GM23338 (cell line): Measurements from ENCODE around the gene GPRIN1. TPM values are rescaled to one million over a fixed set of nuclear protein-coding genes. Genes with fewer than 3 reads are reported as not detected.
A peak's percentile ranks its signal among the peaks of the same experiment; 100 is the strongest.

Experiments used
- ATAC-seq: fragments of 200-7000 bp; cut with Tn5 transposase; 3 replicates; pipeline ENCODE4 v1.9.1; 2020
- DNase-seq: peaks from one replicate; pipeline ENCODE4 v3.0.0-alpha.2; 2015; ENCODE audit warnings: low spot score
- H2AFZ ChIP-seq: fragments of 200-600 bp; sonication (generic); 2 replicates; pipeline ENCODE4 v1.8.0; 2016; ENCODE audit warnings: antibody characterized with exemption, mild to moderate bottlenecking, moderate library complexity
- H3F3A ChIP-seq: fragments of 200-600 bp; sonication (generic); replicated peaks from 2 replicates; pipeline ENCODE4 v1.8.0; 2017; ENCODE audit warnings: antibody characterized with exemption, mixed run types, low read depth
- H3K27ac ChIP-seq: fragments of 200-600 bp; sonication (generic); 2 replicates; pipeline ENCODE4 v1.6.1; 2016; ENCODE audit warnings: low read depth
- H3K27me3 ChIP-seq: fragments of 200-600 bp; sonication (generic); 2 replicates; pipeline ENCODE4 v1.8.0; 2016; ENCODE audit warnings: mild to moderate bottlenecking, mixed run types, moderate library complexity; ENCODE audit not compliant: insufficient read depth
- H3K36me3 ChIP-seq: fragments of 200-600 bp; sonication (generic); 2 replicates; pipeline ENCODE4 v1.8.0; 2016; ENCODE audit warnings: mild to moderate bottlenecking; ENCODE audit not compliant: insufficient read depth
- H3K4me1 ChIP-seq: fragments of 200-600 bp; sonication (generic); 2 replicates; pipeline ENCODE4 v1.8.0; 2016; ENCODE audit warnings: mild to moderate bottlenecking, moderate library complexity; ENCODE audit not compliant: insufficient read depth
- H3K4me2 ChIP-seq: fragments of 200-600 bp; sonication (generic); 2 replicates; pipeline ENCODE4 v1.7.1; 2017; ENCODE audit warnings: mixed run types
- H3K4me3 ChIP-seq: fragments of 200-600 bp; sonication (generic); 2 replicates; pipeline ENCODE4 v1.6.1; 2016; ENCODE audit warnings: mixed run types
- H3K79me2 ChIP-seq: fragments of 200-600 bp; sonication (generic); replicated peaks from 2 replicates; pipeline ENCODE4 v1.8.0; 2017; ENCODE audit warnings: mild to moderate bottlenecking; ENCODE audit not compliant: insufficient read depth
- H3K9me2 ChIP-seq: fragments of 200-600 bp; sonication (generic); 2 replicates; pipeline ENCODE4 v1.8.0; 2017; ENCODE audit not compliant: insufficient read depth
- H4K20me1 ChIP-seq: fragments of 200-600 bp; sonication (generic); replicated peaks from 2 replicates; pipeline ENCODE4 v1.8.0; 2017; ENCODE audit warnings: mild to moderate bottlenecking; ENCODE audit not compliant: insufficient read depth
- H3K27ac Mint-ChIP-seq: 2 replicates; pipeline ENCODE4 v1.8.0; 2020; ENCODE audit warnings: inconsistent platforms, mild to moderate bottlenecking, moderate library complexity, mixed read lengths
- H3K27me3 Mint-ChIP-seq: 3 replicates; pipeline ENCODE4 v1.8.0; 2022; ENCODE audit warnings: low read depth, mild to moderate bottlenecking, moderate library complexity, mixed read lengths, inconsistent platforms; ENCODE audit not compliant: insufficient read depth, poor library complexity
- H3K36me3 Mint-ChIP-seq: 3 replicates; pipeline ENCODE4 v1.8.0; 2021; ENCODE audit warnings: low read depth, mild to moderate bottlenecking, inconsistent platforms, moderate library complexity, mixed read lengths
- H3K4me1 Mint-ChIP-seq: 3 replicates; pipeline ENCODE4 v1.8.0; 2020; ENCODE audit warnings: mild to moderate bottlenecking, inconsistent platforms, mixed read lengths
- H3K4me3 Mint-ChIP-seq: 3 replicates; pipeline ENCODE4 v1.8.0; 2021; ENCODE audit warnings: moderate library complexity, mild to moderate bottlenecking, inconsistent platforms, mixed read lengths
- H3K9me3 Mint-ChIP-seq: 3 replicates; pipeline ENCODE4 v1.8.0; 2020; ENCODE audit warnings: moderate library complexity, mild to moderate bottlenecking, inconsistent platforms, mixed read lengths
- CREB1 ChIP-seq: fragments of 250-450 bp; sonication (Bioruptor Pico); IDR thresholded peaks from 2 replicates; pipeline ENCODE4 v1.5.0; 2020; ENCODE audit warnings: low read depth, mild to moderate bottlenecking, moderate library complexity
- JUNB ChIP-seq: IDR thresholded peaks from one replicate; pipeline ENCODE4 v1.6.1; 2016; ENCODE audit warnings: antibody characterized with exemption; ENCODE audit not compliant: unreplicated experiment
- NANOG ChIP-seq: IDR thresholded peaks from 2 replicates; pipeline ENCODE4 v1.6.1; 2016; ENCODE audit warnings: antibody characterized with exemption, borderline replicate concordance
- POLR2AphosphoS5 ChIP-seq: IDR thresholded peaks from 2 replicates; pipeline ENCODE4 v1.6.1; 2016; ENCODE audit warnings: antibody characterized with exemption, low read depth
- STAT1 ChIP-seq: IDR thresholded peaks from one replicate; pipeline ENCODE4 v1.6.1; 2016; ENCODE audit warnings: antibody characterized with exemption; ENCODE audit not compliant: unreplicated experiment
- ZNF114 ChIP-seq: fragments of 250-450 bp; sonication (Bioruptor Pico); IDR thresholded peaks from 2 replicates; pipeline ENCODE4 v1.5.0; 2020; ENCODE audit warnings: mild to moderate bottlenecking, moderate library complexity
- ZNF331 ChIP-seq: fragments of 250-450 bp; sonication (Bioruptor Pico); IDR thresholded peaks from 2 replicates; pipeline ENCODE4 v1.5.0; 2020; ENCODE audit warnings: low read depth, mild to moderate bottlenecking, moderate library complexity
- polyA plus RNA-seq: library from polyadenylated mRNA; unstranded; fragments of >200 nt; fragmentation: Nextera tagmentation; extraction: Ambion mirVana; gene quantifications from 2 replicates; pipeline ENCODE4 v1.2.1, GENCODE V29; 2016
- total RNA-seq: library from RNA; depleted of rRNA; stranded (reverse); fragments of >200 nt; shearing (Covaris generic); gene quantifications from 2 replicates; pipeline ENCODE4 v1.2.3, GENCODE V29; 2014
- TF ChIP-seq, protein P1 (sequence below), 2 experiments: fragments of 200-600 bp in 1 of 2; sonication (generic) in 1 of 2; conservative IDR thresholded peaks; 2 replicates each; pipeline versions ENCODE4 v1.5.1 to v1.6.1; 2016 to 2017; ENCODE audit warnings: antibody characterized with exemption in 2 of 2, low read depth in 2 of 2, mild to moderate bottlenecking in 2 of 2, moderate library complexity in 1 of 2
- TF ChIP-seq, protein P2 (sequence below): fragments of 250-450 bp; sonication (Bioruptor Pico); IDR thresholded peaks from 2 replicates; pipeline ENCODE4 v1.5.0; 2020; ENCODE audit warnings: mild to moderate bottlenecking, moderate library complexity
- TF ChIP-seq, protein P3 (sequence below): IDR thresholded peaks from 2 replicates; pipeline ENCODE4 v1.6.1; 2016; ENCODE audit warnings: antibody characterized with exemption

GPRIN1 gene
- total and polyA plus RNA-seq, 2 experiments from 2014 or later: 3.8 to 14.6 TPM

DNA sequence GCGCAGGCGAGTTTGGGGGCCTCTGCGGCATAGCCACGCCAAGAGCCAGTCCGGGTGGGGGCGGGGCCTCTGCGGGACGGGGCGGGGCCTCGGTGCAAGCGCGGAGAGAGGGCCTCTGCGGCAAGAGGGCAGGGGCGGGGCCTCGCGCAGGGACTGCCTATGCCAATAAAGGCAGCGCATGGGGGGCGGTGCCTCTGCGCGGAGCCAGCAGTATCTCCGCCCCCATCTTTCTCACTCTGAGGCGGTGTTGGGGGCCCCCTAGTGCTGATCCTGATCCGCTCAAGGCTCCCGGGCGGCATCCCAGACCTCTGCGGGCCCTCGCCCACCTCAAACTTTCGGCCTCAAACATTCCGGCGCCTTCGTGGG, 9.2 kb upstream of the GPRIN1 start:
- Histone ChIP-seq H3K27ac (no peak overlapping the region), H3K27me3 (peaks cover 38% of the 10 kb centered on the region), H3K79me2 (no peaks in the 10 kb centered on the region), H4K20me1 (no peaks in the 10 kb centered on the region), H3K9me2 (no peaks in the 10 kb centered on the region), H3K36me3 (no peaks in the 10 kb centered on the region), H2AFZ (peak overlapping the region; percentile 94), H3F3A (no peaks in the 10 kb centered on the region), H3K4me1 (no peaks in the 10 kb centered on the region; the same call in 1 of the 2 replicates), H3K4me2 (peak overlapping the region; percentile 80), H3K4me3 (peak overlapping the region; percentile 54)
- Mint-ChIP-seq H3K36me3 (no peaks in the 10 kb centered on the region), H3K9me3 (no peaks in the 10 kb centered on the region; the same call in 2 of the 3 replicates), H3K27ac (no peak overlapping the region), H3K27me3 (peaks cover 45% of the 10 kb centered on the region), H3K4me3 (peak overlapping the region; percentile 73), H3K4me1 (peaks cover 6% of the 10 kb centered on the region)
- peak; percentile 89 for ATAC-seq
- TF ChIP-seq NANOG: no peak
- no peak for TF ChIP-seq POLR2AphosphoS5
- TF ChIP-seq, protein P1, sequence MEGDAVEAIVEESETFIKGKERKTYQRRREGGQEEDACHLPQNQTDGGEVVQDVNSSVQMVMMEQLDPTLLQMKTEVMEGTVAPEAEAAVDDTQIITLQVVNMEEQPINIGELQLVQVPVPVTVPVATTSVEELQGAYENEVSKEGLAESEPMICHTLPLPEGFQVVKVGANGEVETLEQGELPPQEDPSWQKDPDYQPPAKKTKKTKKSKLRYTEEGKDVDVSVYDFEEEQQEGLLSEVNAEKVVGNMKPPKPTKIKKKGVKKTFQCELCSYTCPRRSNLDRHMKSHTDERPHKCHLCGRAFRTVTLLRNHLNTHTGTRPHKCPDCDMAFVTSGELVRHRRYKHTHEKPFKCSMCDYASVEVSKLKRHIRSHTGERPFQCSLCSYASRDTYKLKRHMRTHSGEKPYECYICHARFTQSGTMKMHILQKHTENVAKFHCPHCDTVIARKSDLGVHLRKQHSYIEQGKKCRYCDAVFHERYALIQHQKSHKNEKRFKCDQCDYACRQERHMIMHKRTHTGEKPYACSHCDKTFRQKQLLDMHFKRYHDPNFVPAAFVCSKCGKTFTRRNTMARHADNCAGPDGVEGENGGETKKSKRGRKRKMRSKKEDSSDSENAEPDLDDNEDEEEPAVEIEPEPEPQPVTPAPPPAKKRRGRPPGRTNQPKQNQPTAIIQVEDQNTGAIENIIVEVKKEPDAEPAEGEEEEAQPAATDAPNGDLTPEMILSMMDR (conservative IDR thresholded peaks at IDR 0.05; ENCODE audit: low read depth in 2 of 2): peak; percentile 54 to 74
- TF ChIP-seq CREB1 (CRISPR knock-in tag): peak; percentile 30; the same call in 1 of the 2 replicates
- DNase-seq: peak; percentile 98

DNA sequence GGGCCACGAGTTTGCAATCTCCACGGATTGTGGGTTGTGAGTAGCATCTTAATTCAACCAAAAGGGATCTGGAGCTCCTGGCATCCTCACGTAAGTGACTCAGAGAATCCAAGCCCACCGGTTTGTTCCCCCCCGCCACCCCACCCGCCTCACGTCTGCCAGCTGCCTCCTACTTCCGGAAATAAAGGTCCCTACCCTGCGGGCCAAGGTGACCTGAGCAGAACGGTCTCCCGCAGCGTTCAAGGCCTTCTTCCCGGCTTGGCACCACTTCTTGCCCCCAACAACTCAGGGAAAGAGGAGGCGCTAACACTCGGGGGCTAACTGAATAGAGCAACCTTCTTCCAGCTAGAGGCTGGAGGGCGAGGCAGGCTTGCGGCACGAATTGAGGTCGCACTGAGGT, 8.8 kb upstream of the GPRIN1 start:
- peak overlapping the region; percentile 49 for H3K4me3 ChIP-seq
- no peak for DNase-seq
- H3K4me1 ChIP-seq: no peaks in the 10 kb centered on the region; the same call in 1 of the 2 replicates
- peak; percentile 4; the same call in 2 of the 3 replicates for ATAC-seq
- no peaks in the 10 kb centered on the region; the same call in 2 of the 3 replicates for H3K9me3 Mint-ChIP-seq
- no peaks in the 10 kb centered on the region for H3K9me2 ChIP-seq
- H3K79me2 ChIP-seq: no peaks in the 10 kb centered on the region
- H3K4me3 Mint-ChIP-seq: peak overlapping the region; percentile 59; the same call in 2 of the 3 replicates
- peak overlapping the region; percentile 66; the same call in 1 of the 2 replicates for H2AFZ ChIP-seq
- H3K4me1 Mint-ChIP-seq: peaks cover 6% of the 10 kb centered on the region
- H3F3A ChIP-seq: no peaks in the 10 kb centered on the region
- no peak overlapping the region for H3K27ac ChIP-seq
- H3K4me2 ChIP-seq: peak overlapping the region; percentile 75
- peaks cover 38% of the 10 kb centered on the region for H3K27me3 ChIP-seq
- H3K27me3 Mint-ChIP-seq: peaks cover 45% of the 10 kb centered on the region
- no peaks in the 10 kb centered on the region for H3K36me3 Mint-ChIP-seq
- no peak overlapping the region for H3K27ac Mint-ChIP-seq
- H3K36me3 ChIP-seq: no peaks in the 10 kb centered on the region
- no peaks in the 10 kb centered on the region for H4K20me1 ChIP-seq
- TF ChIP-seq ZNF114 (CRISPR knock-in tag): no peak
- TF ChIP-seq, protein P2, sequence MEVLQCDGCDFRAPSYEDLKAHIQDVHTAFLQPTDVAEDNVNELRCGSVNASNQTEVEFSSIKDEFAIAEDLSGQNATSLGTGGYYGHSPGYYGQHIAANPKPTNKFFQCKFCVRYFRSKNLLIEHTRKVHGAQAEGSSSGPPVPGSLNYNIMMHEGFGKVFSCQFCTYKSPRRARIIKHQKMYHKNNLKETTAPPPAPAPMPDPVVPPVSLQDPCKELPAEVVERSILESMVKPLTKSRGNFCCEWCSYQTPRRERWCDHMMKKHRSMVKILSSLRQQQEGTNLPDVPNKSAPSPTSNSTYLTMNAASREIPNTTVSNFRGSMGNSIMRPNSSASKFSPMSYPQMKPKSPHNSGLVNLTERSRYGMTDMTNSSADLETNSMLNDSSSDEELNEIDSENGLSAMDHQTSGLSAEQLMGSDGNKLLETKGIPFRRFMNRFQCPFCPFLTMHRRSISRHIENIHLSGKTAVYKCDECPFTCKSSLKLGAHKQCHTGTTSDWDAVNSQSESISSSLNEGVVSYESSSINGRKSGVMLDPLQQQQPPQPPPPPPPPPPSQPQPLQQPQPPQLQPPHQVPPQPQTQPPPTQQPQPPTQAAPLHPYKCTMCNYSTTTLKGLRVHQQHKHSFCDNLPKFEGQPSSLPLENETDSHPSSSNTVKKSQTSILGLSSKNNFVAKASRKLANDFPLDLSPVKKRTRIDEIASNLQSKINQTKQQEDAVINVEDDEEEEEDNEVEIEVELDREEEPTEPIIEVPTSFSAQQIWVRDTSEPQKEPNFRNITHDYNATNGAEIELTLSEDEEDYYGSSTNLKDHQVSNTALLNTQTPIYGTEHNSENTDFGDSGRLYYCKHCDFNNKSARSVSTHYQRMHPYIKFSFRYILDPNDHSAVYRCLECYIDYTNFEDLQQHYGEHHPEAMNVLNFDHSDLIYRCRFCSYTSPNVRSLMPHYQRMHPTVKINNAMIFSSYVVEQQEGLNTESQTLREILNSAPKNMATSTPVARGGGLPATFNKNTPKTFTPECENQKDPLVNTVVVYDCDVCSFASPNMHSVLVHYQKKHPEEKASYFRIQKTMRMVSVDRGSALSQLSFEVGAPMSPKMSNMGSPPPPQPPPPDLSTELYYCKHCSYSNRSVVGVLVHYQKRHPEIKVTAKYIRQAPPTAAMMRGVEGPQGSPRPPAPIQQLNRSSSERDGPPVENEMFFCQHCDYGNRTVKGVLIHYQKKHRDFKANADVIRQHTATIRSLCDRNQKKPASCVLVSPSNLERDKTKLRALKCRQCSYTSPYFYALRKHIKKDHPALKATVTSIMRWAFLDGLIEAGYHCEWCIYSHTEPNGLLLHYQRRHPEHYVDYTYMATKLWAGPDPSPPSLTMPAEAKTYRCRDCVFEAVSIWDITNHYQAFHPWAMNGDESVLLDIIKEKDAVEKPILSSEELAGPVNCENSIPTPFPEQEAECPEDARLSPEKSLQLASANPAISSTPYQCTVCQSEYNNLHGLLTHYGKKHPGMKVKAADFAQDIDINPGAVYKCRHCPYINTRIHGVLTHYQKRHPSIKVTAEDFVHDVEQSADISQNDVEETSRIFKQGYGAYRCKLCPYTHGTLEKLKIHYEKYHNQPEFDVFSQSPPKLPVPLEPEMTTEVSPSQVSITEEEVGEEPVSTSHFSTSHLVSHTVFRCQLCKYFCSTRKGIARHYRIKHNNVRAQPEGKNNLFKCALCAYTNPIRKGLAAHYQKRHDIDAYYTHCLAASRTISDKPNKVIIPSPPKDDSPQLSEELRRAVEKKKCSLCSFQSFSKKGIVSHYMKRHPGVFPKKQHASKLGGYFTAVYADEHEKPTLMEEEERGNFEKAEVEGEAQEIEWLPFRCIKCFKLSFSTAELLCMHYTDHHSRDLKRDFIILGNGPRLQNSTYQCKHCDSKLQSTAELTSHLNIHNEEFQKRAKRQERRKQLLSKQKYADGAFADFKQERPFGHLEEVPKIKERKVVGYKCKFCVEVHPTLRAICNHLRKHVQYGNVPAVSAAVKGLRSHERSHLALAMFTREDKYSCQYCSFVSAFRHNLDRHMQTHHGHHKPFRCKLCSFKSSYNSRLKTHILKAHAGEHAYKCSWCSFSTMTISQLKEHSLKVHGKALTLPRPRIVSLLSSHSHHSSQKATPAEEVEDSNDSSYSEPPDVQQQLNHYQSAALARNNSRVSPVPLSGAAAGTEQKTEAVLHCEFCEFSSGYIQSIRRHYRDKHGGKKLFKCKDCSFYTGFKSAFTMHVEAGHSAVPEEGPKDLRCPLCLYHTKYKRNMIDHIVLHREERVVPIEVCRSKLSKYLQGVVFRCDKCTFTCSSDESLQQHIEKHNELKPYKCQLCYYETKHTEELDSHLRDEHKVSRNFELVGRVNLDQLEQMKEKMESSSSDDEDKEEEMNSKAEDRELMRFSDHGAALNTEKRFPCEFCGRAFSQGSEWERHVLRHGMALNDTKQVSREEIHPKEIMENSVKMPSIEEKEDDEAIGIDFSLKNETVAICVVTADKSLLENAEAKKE: no peak
- no peak for TF ChIP-seq POLR2AphosphoS5
- TF ChIP-seq ZNF331 (CRISPR knock-in tag): no peak
- TF ChIP-seq JUNB: no peak
- no peak for TF ChIP-seq CREB1 (CRISPR knock-in tag)
- TF ChIP-seq STAT1: no peak
- TF ChIP-seq, protein P3, sequence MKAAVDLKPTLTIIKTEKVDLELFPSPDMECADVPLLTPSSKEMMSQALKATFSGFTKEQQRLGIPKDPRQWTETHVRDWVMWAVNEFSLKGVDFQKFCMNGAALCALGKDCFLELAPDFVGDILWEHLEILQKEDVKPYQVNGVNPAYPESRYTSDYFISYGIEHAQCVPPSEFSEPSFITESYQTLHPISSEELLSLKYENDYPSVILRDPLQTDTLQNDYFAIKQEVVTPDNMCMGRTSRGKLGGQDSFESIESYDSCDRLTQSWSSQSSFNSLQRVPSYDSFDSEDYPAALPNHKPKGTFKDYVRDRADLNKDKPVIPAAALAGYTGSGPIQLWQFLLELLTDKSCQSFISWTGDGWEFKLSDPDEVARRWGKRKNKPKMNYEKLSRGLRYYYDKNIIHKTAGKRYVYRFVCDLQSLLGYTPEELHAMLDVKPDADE: no peak
- TF ChIP-seq, protein P1 (conservative IDR thresholded peaks at IDR 0.05; ENCODE audit: low read depth in 2 of 2): no peak
